Osteocyte (in vitro differentiated cells): Measurements from ENCODE around the gene TRIM24. TPM values are rescaled to one million over a fixed set of nuclear protein-coding genes. Genes with fewer than 3 reads are reported as not detected.

Experiments
- DNase-seq: peaks from one replicate; pipeline ENCODE4 v3.0.0; 2021; ENCODE audit warnings: mixed read lengths; ENCODE audit not compliant: unreplicated experiment; ENCODE audit errors: extremely low spot score
- H3K27ac Mint-ChIP-seq: one replicate; pipeline ENCODE4 v1.8.0; 2021; ENCODE audit warnings: mild to moderate bottlenecking, mixed read lengths; ENCODE audit not compliant: unreplicated experiment
- H3K27me3 Mint-ChIP-seq: one replicate; pipeline ENCODE4 v1.8.0; 2021; ENCODE audit warnings: mixed read lengths; ENCODE audit not compliant: unreplicated experiment
- H3K36me3 Mint-ChIP-seq: one replicate; pipeline ENCODE4 v1.8.0; 2021; ENCODE audit warnings: mixed read lengths; ENCODE audit not compliant: unreplicated experiment
- H3K4me1 Mint-ChIP-seq: one replicate; pipeline ENCODE4 v1.8.0; 2021; ENCODE audit warnings: mixed read lengths; ENCODE audit not compliant: unreplicated experiment
- H3K4me3 Mint-ChIP-seq: one replicate; pipeline ENCODE4 v1.8.0; 2021; ENCODE audit warnings: mild to moderate bottlenecking, moderate library complexity, mixed read lengths; ENCODE audit not compliant: unreplicated experiment
- H3K9me3 Mint-ChIP-seq: one replicate; pipeline ENCODE4 v1.8.0; 2021; ENCODE audit warnings: mixed read lengths; ENCODE audit not compliant: unreplicated experiment
- CTCF ChIP-seq: fragments of 200-600 bp; sonication (generic); IDR thresholded peaks from 2 replicates; pipeline ENCODE4 v1.5.0; 2021; ENCODE audit warnings: antibody characterized with exemption, mild to moderate bottlenecking, moderate library complexity
- total RNA-seq: library from RNA; stranded (reverse); gene quantifications from 2 replicates; pipeline ENCODE4 v1.2.1, GENCODE V29; 2021

TRIM24 gene
- total RNA-seq, 1 donor from 2014 or later: 23.1 TPM

- peaks cover 3% of the 10 kb centered on the region for H3K27me3 Mint-ChIP-seq
- no peak for DNase-seq
- no peak overlapping the region for H3K4me3 Mint-ChIP-seq
- H3K36me3 Mint-ChIP-seq: no peaks in the 10 kb centered on the region
- no peaks in the 10 kb centered on the region for H3K4me1 Mint-ChIP-seq
- H3K27ac Mint-ChIP-seq: no peak overlapping the region
- TF ChIP-seq CTCF: no peak
- peaks cover 14% of the 10 kb centered on the region for H3K9me3 Mint-ChIP-seq
Observed at GRCh38 chr7:138425026-138425425, 35.0 kb upstream of the TRIM24 start.

- TF ChIP-seq CTCF: no peak
- Mint-ChIP-seq H3K9me3 (peaks cover 16% of the 10 kb centered on the region), H3K4me1 (no peaks in the 10 kb centered on the region), H3K36me3 (no peaks in the 10 kb centered on the region), H3K27ac (no peak overlapping the region), H3K4me3 (no peak overlapping the region), H3K27me3 (no peaks in the 10 kb centered on the region)
- DNase-seq: no peak
Observed at GRCh38 chr7:138429577-138430250, 30.3 kb upstream of the TRIM24 start.

DNA sequence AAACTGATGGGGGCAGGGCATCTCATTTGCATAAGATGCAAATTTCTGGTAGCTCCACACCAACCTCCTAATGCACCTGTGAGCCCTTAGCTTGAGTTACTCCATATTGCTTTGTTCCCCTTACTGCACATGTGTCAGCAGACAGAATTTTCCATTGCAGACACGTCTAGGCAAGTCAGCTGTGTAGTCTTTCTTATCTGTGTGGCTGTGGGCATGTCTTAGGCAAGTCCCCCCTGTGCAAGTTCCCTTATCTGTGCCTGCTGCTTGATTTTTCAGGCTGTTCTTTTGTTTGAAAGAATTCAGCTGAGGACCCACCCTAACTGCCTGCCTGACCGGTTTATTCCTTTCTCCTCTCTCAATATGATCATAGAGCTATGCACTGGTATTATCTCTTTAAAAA lies 28.5 kb upstream of the TRIM24 start:
- Mint-ChIP-seq H3K27me3 (no peaks in the 10 kb centered on the region), H3K36me3 (no peaks in the 10 kb centered on the region), H3K4me3 (no peak overlapping the region), H3K9me3 (peaks cover 16% of the 10 kb centered on the region), H3K4me1 (no peaks in the 10 kb centered on the region), H3K27ac (no peak overlapping the region)
- no peak for DNase-seq
- no peak for TF ChIP-seq CTCF

DNA sequence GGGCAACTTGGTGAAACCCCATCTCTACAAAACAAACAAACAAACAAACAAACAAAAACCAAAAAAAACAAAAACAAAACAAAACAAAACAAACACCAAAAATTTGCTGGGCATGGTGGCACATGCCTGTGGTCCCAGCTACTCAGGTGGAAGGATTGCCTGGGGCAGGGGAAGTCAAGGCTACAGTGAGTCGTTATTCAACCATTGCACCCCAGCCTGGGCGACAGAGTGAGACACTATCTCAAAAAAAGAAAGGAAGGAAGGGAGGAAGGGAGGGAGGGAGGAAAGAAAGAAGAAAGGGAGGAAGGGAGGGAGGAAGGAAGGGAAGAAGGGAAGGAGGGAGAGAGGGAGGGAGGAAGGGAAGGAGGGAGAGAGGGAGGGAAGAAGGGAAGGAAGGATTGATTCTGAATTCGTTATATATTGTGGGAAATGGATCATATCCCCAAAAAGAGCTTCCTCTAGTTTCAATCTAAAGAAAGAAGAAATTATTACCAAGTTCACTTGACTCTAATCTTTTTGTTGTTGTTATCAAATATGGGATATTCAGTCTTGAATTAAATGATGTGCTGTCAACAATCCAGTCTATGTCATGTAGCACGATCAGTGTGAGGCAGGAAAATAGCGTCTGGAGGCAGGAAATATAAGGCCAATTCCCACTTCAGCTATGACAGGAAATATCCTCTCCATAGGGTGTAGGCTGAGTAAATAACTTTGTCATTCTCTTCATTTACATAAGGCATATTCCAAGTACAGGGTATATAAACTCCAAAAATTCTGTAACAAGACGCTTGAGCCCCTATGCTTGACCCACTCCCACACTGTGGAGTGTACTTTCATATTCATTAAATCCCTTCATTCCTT lies 26.2 kb upstream of the TRIM24 start:
- Mint-ChIP-seq H3K4me3 (no peak overlapping the region), H3K9me3 (peaks cover 13% of the 10 kb centered on the region), H3K36me3 (no peaks in the 10 kb centered on the region), H3K27me3 (no peaks in the 10 kb centered on the region), H3K27ac (no peak overlapping the region), H3K4me1 (no peaks in the 10 kb centered on the region)
- no peak for DNase-seq
- no peak for TF ChIP-seq CTCF

- DNase-seq: no peak
- Mint-ChIP-seq H3K9me3 (peaks cover 8% of the 10 kb centered on the region), H3K27me3 (no peaks in the 10 kb centered on the region), H3K4me3 (no peak overlapping the region), H3K36me3 (no peaks in the 10 kb centered on the region), H3K27ac (no peak overlapping the region), H3K4me1 (no peaks in the 10 kb centered on the region)
- TF ChIP-seq CTCF: no peak
Observed at GRCh38 chr7:138434597-138435019, 25.5 kb upstream of the TRIM24 start.
